ENCODE results near the gene OTUD5.

Gene OTUD5

DNA sequence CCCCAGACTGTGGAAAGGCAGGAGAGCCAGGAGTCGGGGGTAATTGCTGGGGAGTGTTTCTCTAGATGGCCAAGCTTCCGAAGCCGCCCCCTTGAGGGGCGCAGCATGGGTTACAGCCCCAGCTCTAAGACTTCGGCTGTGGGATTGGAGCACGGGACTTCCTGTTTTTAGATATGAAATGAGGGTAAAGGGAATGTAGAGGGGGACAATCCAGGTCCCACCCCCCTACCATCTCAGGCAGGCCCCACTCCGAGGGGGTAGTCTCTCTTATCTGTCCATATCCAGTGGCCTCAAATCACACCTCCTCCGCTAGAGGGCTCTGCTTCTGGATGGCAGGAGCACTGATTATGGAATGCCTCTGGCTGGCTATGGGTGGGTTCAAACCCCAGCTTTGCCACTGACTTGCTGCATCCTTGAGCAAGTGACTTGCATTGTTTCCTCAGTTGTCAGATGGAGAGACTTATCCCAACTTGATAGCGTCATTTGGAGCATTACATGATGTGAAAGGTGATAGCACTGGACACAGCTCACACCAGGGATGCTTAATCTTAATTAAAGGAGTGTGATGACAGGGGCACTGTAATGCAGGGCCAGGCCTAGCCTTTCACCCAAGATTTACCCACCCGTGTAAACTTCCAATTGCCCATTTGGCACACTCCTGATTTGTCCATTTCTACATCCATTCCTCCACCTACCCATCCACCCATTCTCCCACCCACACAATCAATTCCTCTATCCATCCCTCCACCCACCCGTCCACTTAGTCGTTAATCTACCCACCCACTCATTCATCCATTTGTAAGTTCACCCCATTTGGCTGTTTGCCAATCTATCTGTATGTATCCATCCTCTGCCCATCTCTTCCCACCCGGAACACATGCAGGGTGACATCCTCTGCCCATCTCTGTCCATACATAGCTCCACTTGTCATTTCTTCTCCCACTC lies 15.1 kb upstream of the OTUD5 start:
- no peak for DNase-seq

DNA sequence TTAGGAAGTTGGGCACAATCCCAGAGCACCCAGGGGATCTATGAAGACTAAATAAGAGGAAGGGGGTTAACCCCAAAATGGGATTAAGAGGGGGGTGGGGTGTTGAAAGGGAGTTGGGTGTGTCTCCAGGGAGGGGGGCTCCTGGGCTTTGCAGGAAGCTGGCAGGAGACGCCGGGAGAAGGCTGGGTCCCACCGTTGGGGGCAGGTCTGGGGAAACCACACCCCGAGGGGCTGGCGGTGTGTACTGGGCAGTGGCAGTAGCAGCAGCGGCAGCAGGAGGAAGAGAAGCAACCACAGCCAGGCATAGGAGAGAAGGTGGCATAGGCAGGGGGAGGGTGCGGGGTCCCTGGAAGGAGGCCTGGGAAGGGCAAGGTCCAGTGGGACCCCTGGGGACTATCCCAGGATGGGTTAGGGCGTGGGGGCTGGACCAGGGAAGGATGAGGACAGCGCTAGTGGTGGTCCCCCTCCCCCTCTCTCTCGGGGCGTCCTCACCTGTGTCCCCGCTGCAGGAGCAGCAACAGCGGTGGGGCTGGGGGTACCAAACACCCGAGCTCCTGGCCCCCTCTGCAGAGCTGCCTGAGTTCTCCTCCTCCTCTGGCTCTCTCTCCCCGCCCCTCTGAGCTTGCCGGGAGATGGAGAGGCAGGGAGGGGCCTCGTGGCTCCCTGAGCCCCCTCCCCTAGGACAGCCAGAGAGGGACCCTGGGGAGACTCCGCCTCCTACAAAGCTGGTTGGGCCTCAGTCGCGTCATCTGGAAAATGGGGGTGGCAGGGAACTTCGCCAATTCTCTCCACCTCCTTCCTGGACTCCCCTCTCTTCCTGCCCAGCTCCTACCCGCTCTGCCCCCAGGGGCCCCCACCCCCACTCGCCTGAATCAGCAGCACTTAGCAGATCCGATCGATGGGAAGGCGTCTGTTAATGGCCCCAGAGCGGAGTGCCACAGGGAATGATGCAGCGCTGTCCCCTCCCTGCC lies 14.1 kb upstream of the OTUD5 start, which contains the start of gene KCND1:
Gene KCND1 (minus strand): TSS at position 596 of the 971 bp plus-strand sequence. CDS start 1,573 bp downstream, outside the sequence.
- DNase-seq = no peak

DNA sequence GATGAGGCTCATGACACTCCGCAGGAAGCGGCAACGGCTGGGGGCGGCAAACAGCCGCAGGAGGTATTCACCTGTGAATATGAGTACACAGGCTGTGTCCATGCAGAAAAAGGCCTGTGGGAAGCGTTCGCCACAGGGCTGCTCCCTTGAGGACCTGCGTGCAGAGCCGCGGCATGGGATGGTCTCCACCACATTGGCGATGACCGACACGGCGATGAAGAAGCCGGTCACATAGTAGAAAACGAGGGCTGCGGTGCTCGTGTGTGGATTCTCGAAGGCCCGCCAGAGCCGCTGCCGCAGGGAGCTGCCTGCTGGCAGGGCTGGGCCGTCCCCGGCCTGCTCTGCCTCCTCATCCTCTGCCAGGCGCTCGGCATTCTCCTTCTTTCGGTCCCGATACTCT lies 12.1 kb upstream of the OTUD5 start:
- no peak for DNase-seq

DNA sequence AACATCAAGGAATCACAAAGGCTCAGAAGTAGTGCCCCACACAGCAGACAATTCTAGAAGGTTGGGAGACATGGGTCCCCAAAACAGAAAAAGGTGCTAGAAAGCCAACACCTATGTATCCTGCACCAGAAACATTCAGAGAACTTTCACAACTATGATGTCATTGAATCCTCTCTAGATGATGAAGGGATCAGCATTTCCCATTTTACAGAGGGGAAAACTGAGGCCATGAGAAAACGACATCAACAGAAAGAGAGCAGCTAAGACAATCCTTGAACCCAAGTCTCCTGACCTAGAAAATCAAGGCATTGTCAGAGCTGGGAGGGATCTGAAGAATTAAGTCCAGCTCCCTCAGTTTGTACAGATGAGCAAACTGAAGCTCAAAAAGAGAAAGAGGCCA lies 11.0 kb upstream of the OTUD5 start:
- no peak for DNase-seq

DNA sequence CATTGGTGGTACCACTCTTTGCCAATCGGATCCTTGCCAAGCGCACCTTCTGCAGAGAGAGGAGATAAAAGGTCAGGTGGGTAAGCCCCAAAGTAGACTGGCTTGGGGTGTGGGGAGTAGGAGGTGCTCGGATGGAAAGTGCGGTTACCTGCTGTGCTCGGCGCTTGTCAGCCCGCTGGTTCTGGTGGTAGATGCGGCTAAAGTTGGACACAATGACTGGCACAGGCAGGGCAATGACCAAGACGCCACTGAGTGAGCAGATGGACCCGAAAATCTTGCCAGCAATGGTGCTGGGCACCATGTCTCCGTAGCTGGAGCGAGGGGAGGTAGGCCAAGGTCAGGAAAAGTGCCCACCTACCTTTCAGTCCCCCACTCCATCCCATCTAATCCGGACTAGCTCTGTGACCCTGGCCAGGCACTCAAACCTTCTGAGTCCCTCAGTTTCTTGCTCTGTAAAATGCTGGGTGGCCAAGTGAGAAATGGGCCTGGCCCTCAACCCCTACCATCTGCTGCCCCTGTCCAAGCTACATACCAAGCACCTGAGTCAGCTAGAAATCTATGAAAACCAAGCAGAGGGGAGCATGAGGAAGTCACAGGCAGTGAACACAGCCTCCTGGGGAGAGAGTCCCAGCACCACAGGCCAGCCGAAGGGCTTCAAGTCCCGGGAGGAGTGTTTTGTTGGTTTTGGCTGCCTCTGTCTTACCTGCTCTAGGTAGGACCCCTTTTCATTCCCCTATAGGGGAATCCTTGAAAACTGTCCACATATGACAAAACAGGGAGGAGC lies 9.6 kb upstream of the OTUD5 start:
- DNase-seq = no peak

DNA sequence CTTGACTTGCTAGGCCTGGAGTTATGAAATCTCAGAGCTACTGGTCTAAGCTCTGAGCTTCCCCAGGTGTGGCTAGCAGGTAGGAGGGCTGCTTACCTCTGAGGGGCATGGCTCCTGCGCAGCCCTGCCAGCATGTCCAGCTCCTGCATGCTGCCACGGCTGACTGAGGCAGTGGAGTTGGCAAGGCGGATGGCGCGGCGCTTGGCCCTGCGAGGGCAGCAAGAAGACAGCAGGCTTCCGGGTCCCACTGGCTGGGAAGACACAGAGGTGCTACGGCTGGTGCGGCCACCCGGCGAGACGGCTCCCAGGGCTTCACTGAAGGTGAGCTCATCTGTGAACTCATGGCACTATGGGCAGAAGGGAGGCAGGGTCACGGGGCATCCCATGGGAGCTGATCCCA lies 8.6 kb upstream of the OTUD5 start:
- DNase-seq = no peak

DNA sequence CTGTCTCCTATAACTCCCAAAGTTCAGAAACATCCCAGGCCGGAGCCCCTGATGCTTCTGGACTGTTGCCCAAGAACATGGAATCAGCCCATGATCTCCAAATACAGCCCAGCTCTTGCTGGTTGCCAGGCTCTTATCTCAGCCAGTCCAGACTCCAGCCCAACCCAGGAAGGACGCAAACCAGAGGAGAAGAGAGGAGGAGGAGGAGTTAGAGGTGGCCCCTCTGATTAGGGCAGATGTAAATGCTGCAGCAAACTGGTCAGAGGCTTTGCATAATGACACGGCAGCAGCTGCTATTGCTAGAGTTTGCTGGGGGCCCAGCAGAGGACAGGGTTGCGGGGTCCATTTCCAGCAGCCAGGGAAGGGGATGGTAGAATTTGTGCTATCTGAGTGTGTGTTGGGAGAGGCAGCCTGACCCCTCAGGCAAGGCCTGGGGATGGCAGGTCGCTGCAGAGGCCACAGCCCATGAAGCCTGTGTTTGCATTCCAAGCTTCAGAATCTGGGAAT lies 4.2 kb upstream of the OTUD5 start:
- DNase-seq = no peak

DNA sequence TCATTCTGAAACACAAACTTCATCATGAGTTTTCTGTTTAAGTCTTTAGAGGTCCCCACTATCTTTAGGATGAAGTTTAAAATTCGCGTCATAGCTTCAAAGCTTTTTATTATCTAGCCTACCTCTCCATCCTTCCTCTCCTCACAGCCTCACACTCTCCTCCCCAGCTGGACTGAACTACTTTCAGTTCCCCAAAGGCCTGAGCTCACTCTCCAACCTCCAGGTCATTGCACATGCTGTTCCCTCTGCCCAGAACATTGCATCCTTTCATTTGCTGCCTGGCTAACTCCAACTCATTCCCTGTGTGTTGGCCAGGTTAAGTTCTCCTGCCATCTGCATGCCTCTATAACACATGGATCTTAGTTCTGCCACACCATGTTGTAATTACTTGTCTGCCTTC lies 2.9 kb upstream of the OTUD5 start:
- DNase-seq = no peak

DNA sequence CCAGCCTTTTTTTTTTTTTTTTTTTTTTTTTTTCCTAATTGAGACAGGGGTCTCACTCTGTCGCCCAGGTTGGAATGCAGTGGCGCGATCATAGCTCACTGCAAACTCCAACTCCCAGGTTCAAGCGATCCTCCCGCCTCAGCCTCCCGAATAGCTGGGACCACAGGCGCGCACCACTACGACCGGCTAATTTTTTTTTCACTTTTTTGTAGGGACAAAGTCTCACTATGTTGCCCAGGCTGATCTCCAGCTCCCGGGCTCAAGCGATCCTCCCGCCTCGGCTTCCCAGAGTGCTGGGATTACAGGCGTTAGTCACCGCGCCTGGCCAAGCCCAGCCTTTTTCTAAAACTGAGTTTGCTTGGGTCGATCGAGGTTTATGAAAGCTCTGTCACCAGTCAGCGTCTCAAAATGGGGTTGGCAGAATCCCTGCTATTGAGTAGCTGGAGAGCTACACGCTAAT lies 1.3 kb upstream of the OTUD5 start:
- DNase-seq = no peak

DNA sequence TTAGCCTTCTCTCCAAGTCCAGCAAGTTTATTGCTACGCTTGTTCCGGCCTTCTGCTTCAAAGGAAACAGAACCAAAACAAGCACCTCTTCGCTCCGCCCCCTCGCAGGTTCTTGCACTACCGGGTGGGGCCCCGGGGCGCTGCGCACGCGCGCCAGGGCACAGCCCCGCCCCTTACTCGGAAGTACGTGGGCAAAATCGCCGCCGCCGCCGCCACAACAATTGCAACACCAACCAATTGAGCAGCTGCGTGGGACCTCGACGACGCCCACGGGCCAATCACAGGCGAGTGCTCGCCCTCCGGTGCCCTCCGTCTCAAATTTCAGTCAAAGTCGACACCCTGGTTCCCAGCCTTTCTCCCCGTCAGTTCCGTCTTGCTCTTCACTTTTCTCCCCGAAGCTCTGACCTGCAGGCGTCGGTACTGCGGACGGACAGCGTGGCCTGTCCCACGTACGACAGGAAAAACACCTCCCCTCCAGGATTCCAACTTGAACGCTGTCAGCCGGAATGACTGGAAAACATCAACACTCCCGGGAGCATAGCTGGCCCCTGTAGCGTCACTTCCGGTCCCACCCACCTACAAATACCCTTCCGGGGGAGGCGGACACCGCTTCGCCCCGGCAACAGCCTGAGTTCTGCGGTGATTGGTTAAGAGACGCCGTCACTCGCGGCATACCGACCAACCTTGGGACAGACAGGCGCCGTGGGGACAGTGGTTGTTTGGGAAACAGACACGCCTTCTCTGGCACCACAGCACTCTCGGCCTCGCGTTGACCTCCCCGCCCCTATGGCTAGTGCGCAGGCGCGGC lies 624 bp upstream of the OTUD5 start:
- DNase-seq = peak; percentile 87

DNA sequence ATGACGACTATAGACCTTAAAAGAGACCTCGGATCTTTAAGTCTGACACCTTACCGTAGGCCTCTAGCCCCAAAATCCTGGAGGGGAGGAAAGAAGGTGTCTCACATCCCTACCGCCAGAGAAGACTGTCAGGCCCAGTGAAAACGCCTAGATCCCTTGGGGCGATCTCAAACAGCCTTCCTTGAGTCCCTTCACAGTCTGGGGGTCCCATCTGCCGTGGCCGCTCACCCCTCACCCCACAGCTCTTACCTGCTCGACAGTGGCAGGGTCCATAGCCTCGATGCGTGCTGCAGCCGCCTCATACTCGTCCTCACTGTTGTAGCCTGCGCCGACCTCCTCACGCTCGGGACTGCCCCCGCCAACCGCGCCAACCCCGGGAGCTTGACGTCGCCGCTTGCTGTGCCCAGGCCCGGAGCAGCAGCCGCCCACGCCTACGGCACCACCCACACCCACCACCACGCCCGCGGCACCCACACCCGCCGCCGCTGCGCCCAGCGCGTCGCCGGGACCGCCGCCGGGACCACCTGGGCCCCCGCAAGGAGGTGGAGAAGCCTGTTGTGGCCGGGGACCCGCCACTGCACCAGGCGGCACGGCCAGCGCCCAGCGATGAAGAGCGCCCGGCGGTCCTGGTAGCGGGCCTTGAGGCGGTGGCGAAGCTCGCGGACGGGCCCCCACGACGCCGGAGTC lies 536 bp downstream of the OTUD5 start:
- DNase-seq = no peak

DNA sequence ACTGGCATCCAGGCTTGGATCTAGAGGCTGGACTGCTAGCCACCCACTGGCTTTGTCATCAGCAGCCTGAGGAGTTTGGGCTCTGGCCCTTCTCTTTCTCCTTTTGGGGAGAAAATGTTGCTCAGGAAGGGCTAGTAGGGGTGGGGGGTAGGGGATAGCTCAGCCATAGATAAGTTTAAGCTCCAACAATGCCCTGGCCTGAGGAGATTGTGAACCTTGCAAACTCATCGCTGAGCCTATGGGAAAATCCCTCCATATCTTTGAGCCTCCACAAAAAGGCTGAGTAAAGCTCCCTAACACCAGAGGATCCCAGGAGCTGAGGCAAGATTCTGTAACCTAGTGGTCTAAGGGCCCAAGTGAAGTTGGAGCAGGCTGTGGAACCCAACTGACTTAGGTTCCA lies 8.8 kb downstream of the OTUD5 start:
- DNase-seq = no peak

DNA sequence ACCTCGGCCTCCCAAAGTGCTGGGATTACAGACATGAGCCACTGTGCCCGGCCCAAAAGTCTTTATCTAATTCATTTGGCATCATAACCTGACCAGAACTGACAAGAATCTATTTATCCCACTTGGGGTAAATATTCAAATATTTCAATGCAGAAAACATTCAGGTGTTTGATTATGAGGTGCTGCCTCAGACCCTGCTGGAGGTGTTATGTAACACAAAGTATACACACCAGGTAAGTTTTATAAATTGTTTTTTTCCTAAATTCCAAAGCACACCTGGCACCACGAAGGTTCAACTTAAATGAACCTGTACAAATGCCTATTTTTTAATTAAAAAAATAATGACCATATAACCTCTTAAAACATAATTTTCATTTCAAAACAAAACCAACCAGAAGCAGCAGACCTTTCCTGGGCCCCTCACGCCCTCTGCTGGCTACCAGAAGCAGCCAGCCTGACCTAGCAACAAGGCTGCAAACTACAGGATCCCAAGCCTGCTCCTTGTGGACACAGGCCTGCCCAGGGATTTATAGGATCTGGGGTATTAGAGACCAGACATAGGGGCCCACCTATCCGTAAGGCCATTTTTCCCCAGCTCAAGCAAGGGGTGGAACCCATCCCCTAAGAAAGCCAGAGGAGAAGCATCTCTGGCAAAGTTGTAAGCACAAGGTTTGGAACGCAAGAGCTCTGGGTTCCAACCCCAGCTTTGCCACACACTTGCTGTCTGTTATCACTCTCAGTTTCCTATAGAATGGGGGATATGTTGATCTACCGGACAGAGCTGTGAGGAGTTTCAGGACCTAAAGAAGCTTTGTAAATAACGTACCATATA lies 11.7 kb downstream of the OTUD5 start:
- DNase-seq = no peak

DNA sequence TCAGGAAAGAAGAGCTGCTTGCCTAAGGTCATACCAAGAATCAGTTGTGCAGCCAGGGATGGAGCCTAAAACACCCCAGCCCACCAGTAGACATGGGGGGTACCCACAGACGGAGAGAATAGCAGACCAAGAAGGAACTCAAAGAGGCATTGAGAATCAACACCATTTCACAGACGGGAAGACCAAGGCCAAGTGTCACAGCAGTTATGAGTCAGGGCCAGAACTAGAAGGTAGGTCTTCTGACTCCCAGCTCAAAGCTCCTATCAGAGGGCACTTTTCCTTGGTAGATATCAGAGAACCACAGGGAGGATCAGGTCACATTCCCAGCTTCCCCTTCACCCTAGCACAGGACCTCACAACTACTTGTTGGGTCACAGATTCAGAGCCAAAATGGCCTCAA lies 14.5 kb downstream of the OTUD5 start:
- no peak for DNase-seq

DNA sequence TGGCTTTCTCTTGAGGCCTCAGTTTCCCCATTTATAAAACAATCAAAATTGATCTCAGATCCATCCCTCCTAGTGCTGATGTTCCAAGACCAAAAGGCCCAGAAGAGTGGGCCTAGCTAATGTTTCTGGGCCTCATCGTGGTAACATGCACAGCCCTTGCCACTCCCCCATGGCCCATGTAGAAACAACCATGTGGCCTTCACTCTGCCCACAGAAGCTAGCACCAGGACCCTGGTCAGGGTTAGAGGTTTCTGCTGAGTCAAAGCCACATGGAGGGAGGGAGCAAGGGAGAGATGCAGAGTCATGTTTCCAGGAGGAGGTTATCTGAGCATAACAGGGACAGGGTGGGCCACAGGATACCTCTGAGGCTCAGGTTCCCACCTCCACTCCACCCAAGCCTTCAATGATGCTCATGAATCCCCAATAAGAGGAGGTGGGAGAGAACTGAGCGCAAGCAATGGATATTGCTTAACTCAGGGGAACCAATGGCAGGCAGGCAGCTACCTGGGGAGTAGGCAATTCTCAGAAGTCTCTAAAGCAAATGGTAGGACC lies 16.9 kb downstream of the OTUD5 start:
- DNase-seq = peak; percentile 30

DNA sequence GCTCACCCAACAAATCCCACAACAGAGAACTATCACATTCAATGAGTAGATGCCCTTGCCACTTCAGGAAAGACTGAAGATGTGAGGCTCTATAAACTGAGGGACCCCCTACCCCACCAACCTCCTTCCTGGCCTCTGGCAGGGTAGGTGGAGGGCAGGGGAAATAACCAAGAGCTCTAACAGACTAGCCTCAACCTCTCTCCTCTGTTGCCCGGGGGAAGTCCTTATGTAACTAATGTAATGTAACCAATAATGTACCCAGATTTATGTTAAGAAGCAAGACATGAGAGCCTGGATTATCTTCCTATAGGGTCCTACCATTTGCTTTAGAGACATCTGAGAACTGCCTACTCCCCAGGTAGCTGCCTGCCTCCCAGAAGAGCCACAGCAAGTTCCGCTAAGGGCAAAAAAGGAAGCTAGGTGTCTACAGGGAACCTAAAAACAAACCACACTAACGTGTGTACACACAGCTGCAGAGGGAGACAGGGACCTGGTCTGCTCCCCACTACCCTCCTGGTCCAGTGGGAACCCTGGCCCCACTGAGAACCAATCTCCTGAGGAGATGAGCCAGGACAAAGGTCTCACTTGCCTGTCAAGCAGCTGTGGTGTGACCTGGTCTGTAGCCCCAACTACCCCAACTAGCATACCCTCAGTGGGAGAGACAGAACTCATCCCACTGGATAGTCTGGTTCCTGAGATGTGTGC lies 17.7 kb downstream of the OTUD5 start:
- DNase-seq = no peak

DNA sequence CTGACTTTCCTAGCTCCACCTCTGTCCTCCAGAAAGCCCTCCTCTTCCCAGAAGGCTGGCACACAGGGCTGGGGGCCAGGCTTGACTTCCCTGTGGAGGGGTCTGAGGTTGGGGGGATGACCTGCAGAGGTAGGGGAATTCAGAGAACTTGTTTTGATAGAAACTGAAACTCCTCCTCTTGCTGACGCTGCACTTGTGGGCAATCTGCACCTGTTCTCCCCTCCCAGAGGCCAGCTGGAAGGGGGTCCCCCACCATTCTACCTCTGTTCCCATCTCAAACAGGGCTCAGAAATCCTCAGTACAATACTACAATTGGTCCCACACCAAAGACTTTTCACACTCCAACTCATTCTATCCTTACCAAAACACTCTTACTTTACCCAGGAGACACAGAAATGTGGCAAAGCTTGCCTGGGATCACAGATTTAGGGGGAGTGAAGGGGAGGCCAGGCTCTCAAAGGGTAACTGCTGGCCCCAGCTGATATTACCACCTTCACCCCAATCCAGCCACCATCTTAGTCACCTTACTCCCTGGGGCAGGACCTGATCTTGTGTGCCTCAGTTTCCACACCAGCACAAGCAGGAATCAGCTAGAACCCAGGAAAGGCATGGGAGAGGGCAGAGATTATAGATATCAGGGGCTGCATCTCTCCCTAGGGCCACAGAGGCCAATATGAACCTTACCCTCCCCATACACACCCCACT lies 18.5 kb downstream of the OTUD5 start:
- no peak for DNase-seq

Measured in GF-D8 (cell line).